Activated B cell treated with CpG ODN at 0.5 μM for 24 hours (primary cell): Measurements from ENCODE around the gene BICD1. TPM values are rescaled to one million over a fixed set of nuclear protein-coding genes. Genes with fewer than 3 reads are reported as not detected.

ENCODE experiments used
- ATAC-seq: fragments of 200-7000 bp; cut with Tn5 transposase; one replicate; pipeline ENCODE4 v1.10.0; 2021; ENCODE audit warnings: low read depth, mild to moderate bottlenecking, moderate library complexity
- CTCF ChIA-PET: fragments of 350-600 bp; sonication (Branson Sonifier 250); formaldehyde crosslinking; loops from one replicate; lab custom pipeline; 2021; ENCODE audit warnings: antibody characterized with exemption; lab: Charles Lee
- POLR2A ChIA-PET: fragments of 350-600 bp; sonication (Branson Sonifier 250); formaldehyde crosslinking; loops from one replicate; lab custom pipeline; 2021; ENCODE audit warnings: antibody characterized with exemption; lab: Charles Lee
- DNase-seq: peaks from one replicate; pipeline ENCODE4 v3.0.0; 2022
- H3K27ac Mint-ChIP-seq: one replicate; pipeline ENCODE4 v1.8.0; 2020; ENCODE audit warnings: mixed read lengths
- H3K27me3 Mint-ChIP-seq: one replicate; pipeline ENCODE4 v1.8.0; 2021; ENCODE audit warnings: mixed read lengths
- H3K36me3 Mint-ChIP-seq: one replicate; pipeline ENCODE4 v1.8.0; 2021; ENCODE audit warnings: low read depth, mixed read lengths
- H3K4me1 Mint-ChIP-seq: one replicate; pipeline ENCODE4 v1.8.0; 2021; ENCODE audit warnings: mixed read lengths
- H3K4me3 Mint-ChIP-seq: one replicate; pipeline ENCODE4 v1.8.0; 2020; ENCODE audit warnings: mild to moderate bottlenecking, mixed read lengths
- H3K9me3 Mint-ChIP-seq: one replicate; pipeline ENCODE4 v1.8.0; 2020; ENCODE audit warnings: mixed read lengths
- intact Hi-C: fragments of 100-400 bp; cut with micrococcal nuclease; formaldehyde crosslinking; loops from one replicate; pipeline ENCODE4 v1.15.1; 2024
- total RNA-seq: library from RNA; stranded (reverse); gene quantifications from 2 replicates; pipeline ENCODE4 v1.2.3, GENCODE V29; 2022
- TF ChIP-seq, protein P1 (sequence below): fragments of 200-600 bp; IDR thresholded peaks from one replicate; pipeline ENCODE4 v1.8.0; 2022; ENCODE audit warnings: antibody characterized with exemption, mild to moderate bottlenecking

Gene BICD1
- total RNA-seq, 1 donor from 2014 or later, result 67.6 TPM

DNA sequence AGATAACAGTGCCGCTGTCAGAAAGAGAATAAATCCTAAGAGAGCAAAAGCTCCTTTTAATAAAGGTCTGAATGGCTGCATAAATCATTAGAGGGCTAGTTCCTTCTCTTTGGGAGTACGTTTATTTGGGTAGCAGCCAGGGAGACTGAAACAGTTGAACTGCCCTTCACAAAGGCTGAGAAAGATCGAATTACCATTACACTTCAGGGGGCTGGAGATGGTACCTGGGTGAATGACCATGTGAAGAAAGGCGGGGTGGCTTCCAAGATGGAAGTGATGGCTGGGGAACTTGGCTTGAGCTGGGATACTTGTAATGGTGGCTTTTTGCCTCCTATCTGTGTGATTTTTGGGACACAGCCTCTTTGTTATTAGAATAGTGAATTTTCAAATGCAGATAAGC, 291.0 kb downstream of the BICD1 start:
- H3K27ac Mint-ChIP-seq, result no peak overlapping the region
- H3K4me1 Mint-ChIP-seq, result peaks cover 11% of the 10 kb centered on the region
- intact Hi-C loops, result no loop called here
- peak overlapping the region; percentile 11 for H3K4me3 Mint-ChIP-seq
- H3K36me3 Mint-ChIP-seq, result peaks cover 2% of the 10 kb centered on the region
- CTCF ChIA-PET, result interaction anchor here (1.1 kb wide), 1 partner anchor 59 kb away, joined by 4 read pairs; no protein-coding TSS in a partner anchor
- TF ChIP-seq, protein P1, sequence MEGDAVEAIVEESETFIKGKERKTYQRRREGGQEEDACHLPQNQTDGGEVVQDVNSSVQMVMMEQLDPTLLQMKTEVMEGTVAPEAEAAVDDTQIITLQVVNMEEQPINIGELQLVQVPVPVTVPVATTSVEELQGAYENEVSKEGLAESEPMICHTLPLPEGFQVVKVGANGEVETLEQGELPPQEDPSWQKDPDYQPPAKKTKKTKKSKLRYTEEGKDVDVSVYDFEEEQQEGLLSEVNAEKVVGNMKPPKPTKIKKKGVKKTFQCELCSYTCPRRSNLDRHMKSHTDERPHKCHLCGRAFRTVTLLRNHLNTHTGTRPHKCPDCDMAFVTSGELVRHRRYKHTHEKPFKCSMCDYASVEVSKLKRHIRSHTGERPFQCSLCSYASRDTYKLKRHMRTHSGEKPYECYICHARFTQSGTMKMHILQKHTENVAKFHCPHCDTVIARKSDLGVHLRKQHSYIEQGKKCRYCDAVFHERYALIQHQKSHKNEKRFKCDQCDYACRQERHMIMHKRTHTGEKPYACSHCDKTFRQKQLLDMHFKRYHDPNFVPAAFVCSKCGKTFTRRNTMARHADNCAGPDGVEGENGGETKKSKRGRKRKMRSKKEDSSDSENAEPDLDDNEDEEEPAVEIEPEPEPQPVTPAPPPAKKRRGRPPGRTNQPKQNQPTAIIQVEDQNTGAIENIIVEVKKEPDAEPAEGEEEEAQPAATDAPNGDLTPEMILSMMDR, result no peak
- DNase-seq (no peak), ATAC-seq (no peak)
- POLR2A ChIA-PET, result interaction anchor here (0.6 kb wide), 1 partner anchor 9 kb away, joined by 3 read pairs; no protein-coding TSS in a partner anchor
- no peaks in the 10 kb centered on the region for H3K9me3 Mint-ChIP-seq
- peaks cover 10% of the 10 kb centered on the region for H3K27me3 Mint-ChIP-seq

DNA sequence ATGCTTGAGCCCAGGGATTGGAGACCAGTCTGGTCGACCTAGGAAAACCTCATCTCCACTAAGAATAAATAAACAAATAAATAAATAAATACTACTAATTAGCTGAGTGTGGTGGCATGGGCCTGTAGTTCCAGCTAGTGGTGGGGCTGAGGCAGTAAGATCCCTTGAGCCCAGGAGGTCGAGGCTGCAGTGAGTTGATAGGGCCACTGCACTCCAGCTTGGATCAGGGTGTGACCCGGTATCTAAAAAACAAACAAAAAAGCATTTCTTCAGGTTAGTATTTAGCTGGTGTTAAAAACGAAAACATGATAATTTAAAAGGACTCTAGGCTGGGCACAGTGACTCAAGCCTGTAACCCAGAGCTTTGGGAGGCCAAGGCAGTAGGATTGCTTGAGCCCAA, 291.5 kb downstream of the BICD1 start:
- ATAC-seq (no peak), DNase-seq (no peak)
- peaks cover 11% of the 10 kb centered on the region for H3K4me1 Mint-ChIP-seq
- peaks cover 9% of the 10 kb centered on the region for H3K27me3 Mint-ChIP-seq
- intact Hi-C loops, result no loop called here
- POLR2A ChIA-PET, result no interaction called here
- H3K4me3 Mint-ChIP-seq, result no peak overlapping the region
- CTCF ChIA-PET, result interaction anchor here (1.1 kb wide), 1 partner anchor 58 kb away, joined by 4 read pairs; no protein-coding TSS in a partner anchor
- H3K27ac Mint-ChIP-seq, result no peak overlapping the region
- TF ChIP-seq, protein P1, result no peak
- H3K9me3 Mint-ChIP-seq, result no peaks in the 10 kb centered on the region
- peaks cover 2% of the 10 kb centered on the region for H3K36me3 Mint-ChIP-seq

DNA sequence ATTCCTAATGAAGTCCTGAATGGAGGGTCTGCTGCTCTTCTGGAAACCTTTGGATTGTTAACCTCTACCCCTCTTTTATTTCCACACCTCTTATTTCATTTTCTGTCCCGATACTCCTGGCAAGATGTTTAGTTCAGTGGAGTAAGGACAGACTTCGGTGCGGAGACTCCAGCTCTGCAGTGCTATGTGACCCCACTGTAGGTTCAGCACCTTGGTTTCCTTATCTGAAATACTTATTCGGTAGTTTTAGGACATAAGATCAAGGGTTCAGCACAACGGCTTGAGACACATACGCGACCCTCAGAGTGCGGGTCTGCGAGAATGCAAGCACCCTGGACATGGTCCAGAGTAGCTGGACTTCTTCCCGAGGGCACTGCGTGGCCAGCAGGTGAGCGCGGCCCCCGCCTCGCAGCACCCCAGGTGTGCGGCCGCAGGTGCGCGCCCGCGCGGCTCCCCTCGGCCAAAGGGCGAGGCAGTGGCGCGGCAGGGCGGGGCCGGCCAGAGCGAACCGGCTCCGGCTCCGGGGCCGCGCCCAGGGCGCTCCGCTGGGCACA, 292.2 kb downstream of the BICD1 start:
- peaks cover 11% of the 10 kb centered on the region for H3K4me1 Mint-ChIP-seq
- ChIA-PET CTCF (interaction anchor here (1.1 kb wide), 1 partner anchor 58 kb away, joined by 4 read pairs; no protein-coding TSS in a partner anchor), POLR2A (no interaction called here)
- no peak for ATAC-seq
- H3K27me3 Mint-ChIP-seq, result peaks cover 8% of the 10 kb centered on the region
- TF ChIP-seq, protein P1, result no peak
- no peaks in the 10 kb centered on the region for H3K9me3 Mint-ChIP-seq
- H3K27ac Mint-ChIP-seq, result no peak overlapping the region
- DNase-seq, result no peak
- H3K4me3 Mint-ChIP-seq, result peak overlapping the region; percentile 95
- peaks cover 2% of the 10 kb centered on the region for H3K36me3 Mint-ChIP-seq
- intact Hi-C loops, result no loop called here

DNA sequence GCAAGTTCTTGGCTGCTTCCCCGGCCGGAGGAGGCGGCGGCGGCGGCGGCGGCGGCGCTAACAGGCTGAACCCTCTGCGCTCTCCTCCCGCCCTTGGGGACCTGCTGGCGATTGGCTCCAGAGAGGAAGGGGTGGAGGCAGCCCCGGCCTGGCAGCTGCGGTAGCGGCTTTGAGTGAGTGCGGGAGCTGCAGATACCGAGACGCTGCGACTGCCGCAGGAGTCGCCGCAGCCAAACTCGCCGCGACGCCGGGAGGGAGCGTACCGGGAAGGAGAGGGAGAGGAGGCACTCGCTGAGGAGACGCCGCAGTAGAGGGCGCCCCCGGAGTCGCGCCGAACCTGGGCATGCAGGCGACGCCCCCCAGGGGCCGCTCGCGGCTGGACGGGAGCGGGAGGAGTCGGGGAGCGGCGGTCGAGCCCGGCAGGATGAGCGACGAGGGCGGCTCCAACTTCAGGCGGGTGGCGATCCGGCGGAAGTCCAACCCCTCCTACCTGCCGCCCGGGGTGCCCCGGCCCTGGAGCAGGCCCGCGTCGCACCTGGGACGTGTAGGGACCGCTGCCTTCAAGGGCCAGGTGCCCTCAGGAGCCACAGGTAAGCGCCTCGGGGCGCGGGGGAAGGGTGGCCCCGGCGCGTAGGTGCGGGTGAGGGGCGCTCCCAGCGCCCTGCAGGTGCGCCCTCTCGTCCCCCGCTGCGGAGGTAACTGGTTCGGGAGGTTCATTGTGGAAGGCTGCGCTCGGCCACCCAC, 292.9 kb downstream of the BICD1 start, which contains the start of gene FGD4:
TSS of gene FGD4 (plus strand) at position 189 of the 744 bp plus-strand sequence.
- Mint-ChIP-seq H3K27ac (peak within 1 kb of the TSS; percentile 32), H3K36me3 (peaks cover 2% of the 10 kb centered on the region), H3K27me3 (peaks cover 8% of the 10 kb centered on the region), H3K4me1 (peaks cover 11% of the 10 kb centered on the region), H3K4me3 (peak within 1 kb of the TSS; percentile 95), H3K9me3 (no peaks in the 10 kb centered on the region)
- DNase-seq (peak; percentile 63), ATAC-seq (peak; percentile 94)
- intact Hi-C loops, result no loop called here
- TF ChIP-seq, protein P1, result no peak
- CTCF ChIA-PET, result no interaction called here
- POLR2A ChIA-PET, result interaction anchor here (0.5 to 1.0 kb wide), 3 partner anchors 24 to 503 kb away, joined by 4 to 5 read pairs (median 4); partner anchors contain the start of gene YARS2

DNA sequence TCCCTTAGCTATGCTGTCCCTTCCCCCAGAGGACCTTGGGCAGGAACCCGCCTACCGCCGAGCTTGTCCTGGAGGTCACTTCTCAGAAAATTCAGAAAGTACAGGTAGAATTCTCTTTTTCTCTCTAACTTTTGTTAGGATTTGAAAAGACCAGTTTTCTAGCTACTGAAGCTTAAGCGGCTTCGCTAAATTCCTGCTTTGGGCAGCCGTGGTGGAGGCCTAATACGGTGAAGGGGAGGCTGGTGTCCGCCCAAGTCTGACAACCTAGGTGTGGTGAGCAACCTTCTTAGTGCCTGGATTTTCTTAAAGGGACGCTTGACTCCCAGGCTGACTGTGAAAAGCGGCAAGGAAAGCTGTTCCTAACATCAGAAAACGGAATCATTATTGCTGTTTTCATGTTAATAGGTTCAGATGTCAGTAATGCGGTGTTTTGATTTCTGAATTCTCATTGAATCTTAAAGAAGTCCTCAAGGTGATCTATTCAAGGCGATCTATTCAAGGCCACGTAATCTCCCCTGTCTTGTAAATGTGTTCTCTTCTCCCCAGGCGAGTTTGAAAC, 293.5 kb downstream of the BICD1 start:
- H3K27ac Mint-ChIP-seq, result no peak overlapping the region
- peaks cover 11% of the 10 kb centered on the region for H3K4me1 Mint-ChIP-seq
- H3K27me3 Mint-ChIP-seq, result peaks cover 8% of the 10 kb centered on the region
- TF ChIP-seq, protein P1, result no peak
- peaks cover 2% of the 10 kb centered on the region for H3K36me3 Mint-ChIP-seq
- ATAC-seq (no peak), DNase-seq (no peak)
- CTCF ChIA-PET, result no interaction called here
- H3K4me3 Mint-ChIP-seq, result peak overlapping the region; percentile 95
- POLR2A ChIA-PET, result interaction anchor here (1.0 kb wide), 1 partner anchor 355 kb away, joined by 4 read pairs; the partner anchor contains the start of gene YARS2
- intact Hi-C loops, result no loop called here
- H3K9me3 Mint-ChIP-seq, result no peaks in the 10 kb centered on the region
